Fibroblast of upper back skin (primary cell): ENCODE results near the gene POLR2I.
"Not testable (repeated sequence)": the region's sequence is repeated elsewhere in the genome, so short reads cannot be mapped to it uniquely, and the experiment has no call there.

Experiments
- DNase-seq: peaks from one replicate; pipeline ENCODE4 v3.0.0-alpha.2; 2013

POLR2I gene

GRCh38 chr19:36114721-36115452 lies at the start of gene POLR2I:
Gene POLR2I, minus strand, starts transcription at chr19:36114875. Its CDS starts 19 bp downstream, at chr19:36114856.
- DNase-seq, result peak; percentile 100

- DNase-seq, result no peak
Measured at GRCh38 chr19:36163813-36164212, 49.1 kb upstream of the POLR2I start.

GRCh38 chr19:36160821-36161596 lies 46.3 kb upstream of the POLR2I start:
- DNase-seq, result no peak

- no peak for DNase-seq
Measured at GRCh38 chr19:36153126-36153525, 38.5 kb upstream of the POLR2I start.

GRCh38 chr19:36152352-36153091 lies 37.8 kb upstream of the POLR2I start, which contains the start of gene COX7A1:
Gene COX7A1, minus strand, starts transcription at chr19:36152447. Its CDS starts 40 bp downstream, at chr19:36152407.
- DNase-seq, result no peak

- DNase-seq, result no peak
Measured at GRCh38 chr19:36152019-36152351, 37.3 kb upstream of the POLR2I start.

GRCh38 chr19:36151144-36152018 lies 36.7 kb upstream of the POLR2I start:
- DNase-seq, result no peak

- no peak for DNase-seq
Measured at GRCh38 chr19:36150586-36150985, 35.9 kb upstream of the POLR2I start.

- no peak for DNase-seq
Measured at GRCh38 chr19:36149673-36150406, 35.2 kb upstream of the POLR2I start.

GRCh38 chr19:36144624-36145023 lies 29.9 kb upstream of the POLR2I start:
- DNase-seq, result no peak

GRCh38 chr19:36142496-36142895 lies 27.8 kb upstream of the POLR2I start:
- no peak for DNase-seq

- no peak for DNase-seq
Measured at GRCh38 chr19:36142046-36142445, 27.4 kb upstream of the POLR2I start.

GRCh38 chr19:36141039-36141927 lies 26.6 kb upstream of the POLR2I start:
- DNase-seq, result peak; percentile 83

- peak; percentile 70 for DNase-seq
Measured at GRCh38 chr19:36140304-36141038, 25.8 kb upstream of the POLR2I start.

GRCh38 chr19:36139473-36140303 lies 25.0 kb upstream of the POLR2I start, which contains the start of gene CAPNS1:
Gene CAPNS1, plus strand, starts transcription at chr19:36140066. Its CDS starts 946 bp downstream, at chr19:36141012.
- DNase-seq, result peak; percentile 95

GRCh38 chr19:36139120-36139472 lies 24.4 kb upstream of the POLR2I start:
- DNase-seq, result no peak

GRCh38 chr19:36136964-36137686 lies 22.4 kb upstream of the POLR2I start:
- DNase-seq, result no peak

GRCh38 chr19:36134867-36135266 lies 20.2 kb upstream of the POLR2I start:
- DNase-seq, result not testable (repeated sequence)
